ENCODE results near the gene C6orf132. TPM values are rescaled to one million over a fixed set of nuclear protein-coding genes. Genes with fewer than 3 reads are reported as not detected.

The C6orf132 gene
- total and polyA plus RNA-seq, 2 experiments from 2014 or later, result 22.2 to 40.9 TPM

DNA sequence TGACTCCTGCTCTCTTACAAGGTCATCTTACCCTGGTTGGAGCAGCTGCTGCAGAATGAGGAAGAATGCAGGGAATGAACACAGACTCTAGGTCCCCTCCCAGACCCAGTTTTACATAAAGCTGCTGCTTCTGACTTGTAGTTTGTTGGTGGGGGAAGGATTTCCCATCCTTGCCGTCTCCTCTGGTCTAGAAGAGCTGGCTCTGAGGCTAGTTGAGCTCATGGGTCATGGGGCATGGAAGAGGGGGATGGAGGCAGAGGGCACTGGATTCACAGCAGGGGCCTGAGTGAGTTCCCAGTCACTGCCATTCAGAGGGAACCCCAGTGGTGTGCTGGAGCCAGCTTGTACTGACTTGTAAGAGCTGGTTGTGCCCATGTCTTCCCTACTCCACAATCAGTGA lies 21.6 kb upstream of the C6orf132 start:
- Histone ChIP-seq H2AFZ (0 out of 2 replicates have a peak overlapping the region, but pooled peaks have one; percentile 24), H3K9me2 (ENCODE audit: insufficient read depth) (no peaks in the 10 kb centered on the region), H4K20me1 (replicated peaks; ENCODE audit: insufficient read depth) (no peaks in the 10 kb centered on the region), H3K27me3 (ENCODE audit: insufficient read depth) (no peaks in the 10 kb centered on the region), H3K4me1 (ENCODE audit: insufficient read depth) (peaks cover 6% of the 10 kb centered on the region; the same call in 1 of the 2 replicates), H3K4me3 (no peak overlapping the region), H3F3A (replicated peaks; ENCODE audit: low read depth) (no peaks in the 10 kb centered on the region; the same call in 1 of the 2 replicates), H3K36me3 (ENCODE audit: insufficient read depth) (no peaks in the 10 kb centered on the region), H3K4me2 (peak overlapping the region; percentile 45; the same call in 1 of the 2 replicates), H3K79me2 (replicated peaks; ENCODE audit: insufficient read depth) (no peaks in the 10 kb centered on the region), H3K27ac (ENCODE audit: low read depth) (no peak overlapping the region)
- ATAC-seq (no peak; the same call in 2 of the 3 replicates), DNase-seq (ENCODE audit: low spot score) (peak; percentile 52)
- TF ChIP-seq, protein P1, sequence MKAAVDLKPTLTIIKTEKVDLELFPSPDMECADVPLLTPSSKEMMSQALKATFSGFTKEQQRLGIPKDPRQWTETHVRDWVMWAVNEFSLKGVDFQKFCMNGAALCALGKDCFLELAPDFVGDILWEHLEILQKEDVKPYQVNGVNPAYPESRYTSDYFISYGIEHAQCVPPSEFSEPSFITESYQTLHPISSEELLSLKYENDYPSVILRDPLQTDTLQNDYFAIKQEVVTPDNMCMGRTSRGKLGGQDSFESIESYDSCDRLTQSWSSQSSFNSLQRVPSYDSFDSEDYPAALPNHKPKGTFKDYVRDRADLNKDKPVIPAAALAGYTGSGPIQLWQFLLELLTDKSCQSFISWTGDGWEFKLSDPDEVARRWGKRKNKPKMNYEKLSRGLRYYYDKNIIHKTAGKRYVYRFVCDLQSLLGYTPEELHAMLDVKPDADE (IDR thresholded peaks at IDR 0.05), result no peak
- TF ChIP-seq CREB1 (CRISPR knock-in tag; IDR thresholded peaks at IDR 0.05; ENCODE audit: low read depth), result no peak
- TF ChIP-seq JUNB (IDR thresholded peaks at IDR 0.05; ENCODE audit: unreplicated experiment), result no peak
- TF ChIP-seq, protein P2, sequence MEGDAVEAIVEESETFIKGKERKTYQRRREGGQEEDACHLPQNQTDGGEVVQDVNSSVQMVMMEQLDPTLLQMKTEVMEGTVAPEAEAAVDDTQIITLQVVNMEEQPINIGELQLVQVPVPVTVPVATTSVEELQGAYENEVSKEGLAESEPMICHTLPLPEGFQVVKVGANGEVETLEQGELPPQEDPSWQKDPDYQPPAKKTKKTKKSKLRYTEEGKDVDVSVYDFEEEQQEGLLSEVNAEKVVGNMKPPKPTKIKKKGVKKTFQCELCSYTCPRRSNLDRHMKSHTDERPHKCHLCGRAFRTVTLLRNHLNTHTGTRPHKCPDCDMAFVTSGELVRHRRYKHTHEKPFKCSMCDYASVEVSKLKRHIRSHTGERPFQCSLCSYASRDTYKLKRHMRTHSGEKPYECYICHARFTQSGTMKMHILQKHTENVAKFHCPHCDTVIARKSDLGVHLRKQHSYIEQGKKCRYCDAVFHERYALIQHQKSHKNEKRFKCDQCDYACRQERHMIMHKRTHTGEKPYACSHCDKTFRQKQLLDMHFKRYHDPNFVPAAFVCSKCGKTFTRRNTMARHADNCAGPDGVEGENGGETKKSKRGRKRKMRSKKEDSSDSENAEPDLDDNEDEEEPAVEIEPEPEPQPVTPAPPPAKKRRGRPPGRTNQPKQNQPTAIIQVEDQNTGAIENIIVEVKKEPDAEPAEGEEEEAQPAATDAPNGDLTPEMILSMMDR (conservative IDR thresholded peaks at IDR 0.05; ENCODE audit: low read depth in 2 of 2), result no peak
- Mint-ChIP-seq H3K4me3 (no peak overlapping the region), H3K27me3 (ENCODE audit: insufficient read depth, low read depth, poor library complexity) (peaks cover 19% of the 10 kb centered on the region), H3K27ac (no peak overlapping the region), H3K36me3 (ENCODE audit: low read depth) (no peaks in the 10 kb centered on the region; the same call in 2 of the 3 replicates), H3K4me1 (peaks cover 55% of the 10 kb centered on the region), H3K9me3 (no peaks in the 10 kb centered on the region)

DNA sequence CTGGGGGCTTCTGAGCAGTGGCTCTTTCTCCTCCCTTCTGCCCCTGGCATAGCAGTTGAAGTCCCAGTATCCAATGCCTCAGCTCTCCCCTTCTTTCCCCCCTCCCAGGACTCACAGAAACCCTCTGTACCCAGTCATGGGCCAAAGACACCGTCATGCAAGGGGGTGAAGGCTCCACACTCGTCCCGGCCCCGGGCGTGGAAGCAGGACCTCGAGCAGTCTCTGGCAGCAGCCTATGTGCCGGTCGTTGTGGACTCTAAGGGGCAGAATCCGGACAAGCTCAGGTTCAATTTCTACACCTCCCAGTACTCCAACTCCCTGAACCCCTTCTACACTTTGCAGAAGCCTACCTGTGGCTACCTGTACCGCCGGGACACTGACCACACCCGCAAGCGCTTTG lies 20.4 kb upstream of the C6orf132 start:
- H3K27ac Mint-ChIP-seq, result no peak overlapping the region
- peaks cover 54% of the 10 kb centered on the region for H3K4me1 Mint-ChIP-seq
- H2AFZ ChIP-seq, result peak overlapping the region; percentile 56; the same call in 1 of the 2 replicates
- TF ChIP-seq NANOG (IDR thresholded peaks at IDR 0.05; ENCODE audit: borderline replicate concordance) (no peak), ZNF331 (CRISPR knock-in tag; IDR thresholded peaks at IDR 0.05; ENCODE audit: low read depth) (no peak), CREB1 (CRISPR knock-in tag; IDR thresholded peaks at IDR 0.05; ENCODE audit: low read depth) (no peak), POLR2AphosphoS5 (IDR thresholded peaks at IDR 0.05; ENCODE audit: low read depth) (no peak), JUNB (IDR thresholded peaks at IDR 0.05; ENCODE audit: unreplicated experiment) (no peak), STAT1 (IDR thresholded peaks at IDR 0.05; ENCODE audit: unreplicated experiment) (no peak), EZH2phosphoT487 (IDR thresholded peaks at IDR 0.05; ENCODE audit: unreplicated experiment) (no peak), EZH2 (IDR thresholded peaks at IDR 0.05; ENCODE audit: low read depth, unreplicated experiment) (no peak), ZNF114 (CRISPR knock-in tag; IDR thresholded peaks at IDR 0.05) (no peak)
- TF ChIP-seq, protein P1 (IDR thresholded peaks at IDR 0.05), result no peak
- TF ChIP-seq, protein P2 (conservative IDR thresholded peaks at IDR 0.05; ENCODE audit: low read depth in 2 of 2), result no peak

More for the DNA sequence above, 20.4 kb upstream of the C6orf132 start:
- ATAC-seq (no peak), DNase-seq (ENCODE audit: low spot score) (no peak)
- Mint-ChIP-seq H3K27me3 (ENCODE audit: insufficient read depth, low read depth, poor library complexity) (peaks cover 19% of the 10 kb centered on the region), H3K9me3 (no peaks in the 10 kb centered on the region), H3K36me3 (ENCODE audit: low read depth) (no peaks in the 10 kb centered on the region; the same call in 2 of the 3 replicates), H3K4me3 (no peak overlapping the region; the same call in 2 of the 3 replicates)
- Histone ChIP-seq H3K27me3 (ENCODE audit: insufficient read depth) (no peaks in the 10 kb centered on the region), H3F3A (replicated peaks; ENCODE audit: low read depth) (no peaks in the 10 kb centered on the region; the same call in 1 of the 2 replicates), H4K20me1 (replicated peaks; ENCODE audit: insufficient read depth) (no peaks in the 10 kb centered on the region), H3K27ac (ENCODE audit: low read depth) (no peak overlapping the region), H3K79me2 (replicated peaks; ENCODE audit: insufficient read depth) (no peaks in the 10 kb centered on the region), H3K4me3 (no peak overlapping the region), H3K36me3 (ENCODE audit: insufficient read depth) (no peaks in the 10 kb centered on the region), H3K4me1 (ENCODE audit: insufficient read depth) (peaks cover 6% of the 10 kb centered on the region; the same call in 1 of the 2 replicates), H3K9me2 (ENCODE audit: insufficient read depth) (no peaks in the 10 kb centered on the region), H3K4me2 (no peak overlapping the region)
